K562 (cell line): ENCODE data around the gene MRPS6. TPM values are rescaled to one million over a fixed set of nuclear protein-coding genes. Genes with fewer than 3 reads are reported as not detected.

Experiments used
- ATAC-seq: fragments of 200-7000 bp; cut with Tn5 transposase; 3 replicates; pipeline ENCODE4 v1.9.1; 2020; ENCODE audit warnings: moderate library complexity
- BruUV-seq: library from RNA; stranded (reverse); fragments of 400-500 nt; replicated peaks from 2 replicates; lab custom pipeline; 2021; lab: Mats Ljungman, UMichigan
- CTCF ChIA-PET: fragments of 300-600 bp; formaldehyde crosslinking; extraction: SDS; loops from one replicate; lab custom pipeline; 2021; ENCODE audit warnings: low intra/inter-chr PET ratio; lab: Yijun Ruan, JAX
- POLR2A ChIA-PET: fragments of 300-600, 350-650 bp; sonication (Branson Sonifier 250); formaldehyde crosslinking; extraction: SDS; loops from one replicate; lab custom pipeline; 2021; ENCODE audit warnings: antibody characterized with exemption, inconsistent platforms; lab: Yijun Ruan, JAX
- DNase-seq, 4 experiments: peaks; one replicate each; pipeline versions ENCODE4 v3.0.0 to v3.0.0-alpha.2; 2011 to 2018; ENCODE audit warnings: low spot score in 3 of 4, mixed read lengths in 3 of 4; ENCODE audit errors: extremely low read depth in 1 of 4
- FAIRE-seq: peaks from 2 replicates; lab custom pipeline; 2011; peaks lifted over from hg19 to GRCh38; lab: Jason Lieb, UNC
- H2AFZ ChIP-seq: 2 replicates; pipeline ENCODE4 v1.6.0; 2011; ENCODE audit warnings: low read depth, low read length, control low read depth, inconsistent platforms
- H3K27ac ChIP-seq: fragments of 200-600 bp; 3 replicates; pipeline ENCODE4 v1.8.0; 2011; ENCODE audit warnings: low read depth, mild to moderate bottlenecking, control low read depth, inconsistent platforms, low read length, moderate library complexity, mixed read lengths; ENCODE audit errors: extremely low read depth
- H3K27me3 ChIP-seq, 2 experiments: fragments of 300-600 bp in 1 of 2; 2 replicates in 1 of 2; 3 replicates in 1 of 2; pipeline versions ENCODE4 v1.6.0 to v1.8.0; 2011; ENCODE audit warnings: inconsistent platforms in 2 of 2, low read length in 2 of 2, mild to moderate bottlenecking in 1 of 2, mixed read lengths in 1 of 2, moderate library complexity in 1 of 2; ENCODE audit not compliant: control insufficient read depth in 2 of 2, insufficient read depth in 2 of 2
- H3K36me3 ChIP-seq: fragments of 300-600 bp; 3 replicates; pipeline ENCODE4 v1.8.0; 2011; ENCODE audit warnings: mild to moderate bottlenecking, low read length, inconsistent platforms; ENCODE audit not compliant: control insufficient read depth, insufficient read depth
- H3K4me1 ChIP-seq, 2 experiments: fragments of 200-600 bp in 1 of 2; replicated peaks in 1 of 2; 2 replicates in 1 of 2; 3 replicates in 1 of 2; pipeline versions ENCODE4 v1.5.1 to v1.8.0; 2011; ENCODE audit warnings: inconsistent platforms in 2 of 2, low read length in 2 of 2, mild to moderate bottlenecking in 1 of 2, mixed read lengths in 1 of 2, moderate library complexity in 1 of 2; ENCODE audit not compliant: control insufficient read depth in 2 of 2, insufficient read depth in 2 of 2
- H3K4me2 ChIP-seq: 2 replicates; pipeline ENCODE4 v1.6.1; 2011; ENCODE audit warnings: low read length, control low read depth, inconsistent platforms, mixed read lengths; ENCODE audit not compliant: insufficient read depth
- H3K4me3 ChIP-seq: fragments of 200-600 bp; sonication (generic), shearing (Covaris generic); 2 replicates; pipeline ENCODE4 v1.5.1; 2016; ENCODE audit warnings: control low read depth, inconsistent platforms
- H3K79me2 ChIP-seq: fragments of 200-600 bp; 3 replicates; pipeline ENCODE4 v1.8.0; 2011; ENCODE audit warnings: low read length, inconsistent platforms; ENCODE audit not compliant: control insufficient read depth, insufficient read depth
- H3K9ac ChIP-seq, 2 experiments: 2 replicates each; pipeline versions ENCODE4 v1.6.0 to v1.6.1; 2011; ENCODE audit warnings: low read depth in 2 of 2, low read length in 2 of 2, control low read depth in 1 of 2, inconsistent platforms in 1 of 2, mild to moderate bottlenecking in 1 of 2, mixed read lengths in 1 of 2; ENCODE audit not compliant: insufficient read depth in 1 of 2
- H3K9me1 ChIP-seq: one replicate; pipeline ENCODE4 v1.6.0; 2011; ENCODE audit warnings: inconsistent platforms, mild to moderate bottlenecking, low read length, moderate library complexity; ENCODE audit not compliant: control insufficient read depth, insufficient read depth
- H3K9me3 ChIP-seq: replicated peaks from 2 replicates; pipeline ENCODE4 v1.5.1; 2011; ENCODE audit warnings: low read depth, low read length, inconsistent platforms; ENCODE audit not compliant: control insufficient read depth, insufficient read depth
- H4K20me1 ChIP-seq: replicated peaks from 2 replicates; pipeline ENCODE4 v1.6.1; 2011; ENCODE audit warnings: low read length, inconsistent platforms, mixed read lengths; ENCODE audit not compliant: control insufficient read depth, insufficient read depth
- HOXB6 ChIP-seq: fragments of 250-450 bp; sonication (Bioruptor Pico); IDR thresholded peaks from 2 replicates; pipeline ENCODE4 v1.5.1; 2022; ENCODE audit warnings: mild to moderate bottlenecking, borderline replicate concordance
- ID3 ChIP-seq, 2 experiments: fragments of 250-450 bp in 1 of 2; fragments of 450-650 bp in 1 of 2; sonication (Bioruptor Pico) in 1 of 2; IDR thresholded peaks; 2 replicates each; pipeline versions ENCODE4 v1.6.1 to v1.8.0; 2016 to 2021; ENCODE audit warnings: mild to moderate bottlenecking in 2 of 2, moderate library complexity in 2 of 2, missing compliant biosample characterization in 1 of 2, missing genetic modification characterization in 1 of 2
- POLR2B ChIP-seq: fragments of 450-650 bp; IDR thresholded peaks from 2 replicates; pipeline ENCODE4 v1.6.1; 2018; ENCODE audit warnings: low read depth; ENCODE audit not compliant: partially characterized antibody
- RCOR1 ChIP-seq, 2 experiments: IDR thresholded peaks; 2 replicates each; pipeline ENCODE4 v1.6.1; 2012; ENCODE audit warnings: low read depth in 2 of 2, low read length in 2 of 2, borderline replicate concordance in 1 of 2, improper control_type of control experiment in 1 of 2
- SP1 ChIP-seq: sonication (generic); formaldehyde crosslinking; IDR thresholded peaks from 2 replicates; pipeline ENCODE4 v1.8.1; 2022; ENCODE audit warnings: mild to moderate bottlenecking, missing genetic modification reagents
- TAF15 ChIP-seq: fragments of 200-400 bp; formaldehyde crosslinking; IDR thresholded peaks from 2 replicates; pipeline ENCODE4 v1.6.1; 2017; ENCODE audit warnings: mild to moderate bottlenecking, low read depth, low read length, moderate library complexity
- TBP ChIP-seq: optimal IDR thresholded peaks from 2 replicates; pipeline ENCODE3; 2011; ENCODE audit warnings: low read depth, low read length, improper control_type of control experiment
- ZNF444 ChIP-seq: fragments of 250-450 bp; sonication (Bioruptor Pico); IDR thresholded peaks from 2 replicates; pipeline ENCODE4 v1.4.0; 2020; ENCODE audit warnings: mild to moderate bottlenecking, moderate library complexity
- WGBS: fragments of 100-300 bp; shearing (Covaris generic); methylation state at CpG from one replicate; pipeline ENCODE4 v1.1.6; 2016; ENCODE audit warnings: low coverage, mixed read lengths; ENCODE audit not compliant: insufficient coverage; ENCODE audit errors: missing lambda C conversion rate; 5-methylcytosine and 5-hydroxymethylcytosine counted together
- in situ Hi-C: fragments of 300-500 bp; cut with MboI; formaldehyde crosslinking; loops from 4 replicates; pipeline ENCODE4 v1.15.0; 2018; ENCODE audit warnings: inconsistent platforms, mixed read lengths
- intact Hi-C: fragments of 100-400 bp; cut with micrococcal nuclease; formaldehyde crosslinking; loops from 2 replicates; pipeline ENCODE4 v1.14.2; 2022
- polyA plus RNA-seq, 8 experiments: library from polyadenylated mRNA; depleted of rRNA in 4 of 8; stranded (reverse) in 5 of 8; unstranded in 3 of 8; fragments of >200 nt; fragmentation: Nextera tagmentation in 2 of 8; fragmentation: Illumina TruSeq in 1 of 8; extraction: Ambion mirVana in 2 of 8; extraction: Trizol in 1 of 8; gene quantifications; 2 replicates each; pipeline versions ENCODE4 v1.2.1 to v1.2.3, GENCODE V29; 2011 to 2014; ENCODE audit warnings: inconsistent platforms in 1 of 8, missing spikeins in 1 of 8
- total RNA-seq, 7 experiments: library from RNA; depleted of rRNA in 6 of 7; stranded (reverse); fragments of >200 nt in 6 of 7; fragmentation: Illumina TruSeq in 2 of 7; extraction: Trizol in 2 of 7; gene quantifications; 2 replicates each; pipeline versions ENCODE4 v1.2.1 to v1.2.3, GENCODE V29; 2011 to 2021; ENCODE audit warnings: low replicate concordance in 1 of 7
- TF ChIP-seq, protein P1 (sequence below), 2 experiments: IDR thresholded peaks in 1 of 2; conservative IDR thresholded peaks in 1 of 2; 2 replicates each; pipeline ENCODE4 v1.6.1; 2016; ENCODE audit warnings: low read depth in 2 of 2, mild to moderate bottlenecking in 1 of 2, missing compliant biosample characterization in 1 of 2, missing genetic modification characterization in 1 of 2, moderate library complexity in 1 of 2

The MRPS6 gene
- total and polyA plus RNA-seq, 9 of the 15 experiments (the other 6 are each of a cell fraction or from before 2014, with no cell fraction given): 26.1 to 72.0 (median 39.3) TPM

- TF ChIP-seq SP1 (no peak), POLR2B (no peak), ID3 (CRISPR knock-in tag; IDR thresholded peaks at IDR 0.05) (no peak), ID3 (tag; IDR thresholded peaks at IDR 0.05) (no peak)
Measured at GRCh38 chr21:34097442-34097841, 24.1 kb downstream of the MRPS6 start (continued).

GRCh38 chr21:34100337-34100736, 27.0 kb downstream of the MRPS6 start:
- no peak overlapping the region for H2AFZ ChIP-seq
- no peak for DNase-seq
- 92% methylated on average over 2 of the region's 2 CpGs for WGBS
- TF ChIP-seq RCOR1 (IDR thresholded peaks at IDR 0.05; ENCODE audit: borderline replicate concordance in 1 of 2, low read depth in 2 of 2, low read length in 2 of 2) (no peak), ZNF444 (CRISPR knock-in tag) (no peak), TAF15 (no peak), TBP (no peak), HOXB6 (no peak)
- TF ChIP-seq, protein P1, sequence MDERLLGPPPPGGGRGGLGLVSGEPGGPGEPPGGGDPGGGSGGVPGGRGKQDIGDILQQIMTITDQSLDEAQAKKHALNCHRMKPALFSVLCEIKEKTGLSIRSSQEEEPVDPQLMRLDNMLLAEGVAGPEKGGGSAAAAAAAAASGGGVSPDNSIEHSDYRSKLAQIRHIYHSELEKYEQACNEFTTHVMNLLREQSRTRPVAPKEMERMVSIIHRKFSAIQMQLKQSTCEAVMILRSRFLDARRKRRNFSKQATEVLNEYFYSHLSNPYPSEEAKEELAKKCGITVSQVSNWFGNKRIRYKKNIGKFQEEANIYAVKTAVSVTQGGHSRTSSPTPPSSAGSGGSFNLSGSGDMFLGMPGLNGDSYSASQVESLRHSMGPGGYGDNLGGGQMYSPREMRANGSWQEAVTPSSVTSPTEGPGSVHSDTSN (CRISPR knock-in tag; IDR thresholded peaks at IDR 0.05; ENCODE audit: low read depth): no peak
- TF ChIP-seq, protein P1 (tag; conservative IDR thresholded peaks at IDR 0.05; ENCODE audit: low read depth): no peak
- H3K36me3 ChIP-seq: peaks cover 43% of the 10 kb centered on the region
- no peaks in the 10 kb centered on the region for H3K9me1 ChIP-seq
- no peak for ATAC-seq
- in situ Hi-C loops (loop anchor here (10.0 kb wide), 1 partner anchor 176 kb away; no protein-coding TSS in a partner anchor), intact Hi-C loops (no loop called here)
- no peak overlapping the region for H3K4me2 ChIP-seq
- H3K27me3 ChIP-seq: no peaks in the 10 kb centered on the region
- H3K9ac ChIP-seq: no peak overlapping the region
- no peaks in the 10 kb centered on the region for H4K20me1 ChIP-seq
- H3K4me1 ChIP-seq: peaks cover 0 to 2% of the 10 kb centered on the region in 2 experiments; a peak in 2 of 5 replicates
- H3K4me3 ChIP-seq: no peak overlapping the region
- CTCF ChIA-PET: interaction anchor here (0.6 kb wide), 1 partner anchor 870 kb away, joined by 3 read pairs; no protein-coding TSS in a partner anchor
- no peak overlapping the region for H3K27ac ChIP-seq
- H3K79me2 ChIP-seq: peaks cover 92% of the 10 kb centered on the region
- POLR2A ChIA-PET: interaction anchor here (0.8 to 3.2 kb wide), 5 partner anchors 9 to 21 kb away, joined by 3 to 14 read pairs (median 6); no protein-coding TSS in a partner anchor
- H3K9me3 ChIP-seq: no peaks in the 10 kb centered on the region
- no peak for FAIRE-seq
- no TSS peak for BruUV-seq
